NT2/D1 (cell line): ENCODE measurements around the gene TMEM179.

Experiments used
- YY1 ChIP-seq: IDR thresholded peaks from 2 replicates; pipeline ENCODE4 v1.6.1; 2011; ENCODE audit not compliant: insufficient read length, insufficient read depth
- ZNF274 ChIP-seq: IDR thresholded peaks from 2 replicates; pipeline ENCODE4 v1.6.1; 2011; ENCODE audit warnings: mild to moderate bottlenecking, low read depth, low read length

- no peak for TF ChIP-seq ZNF274
- no peak for TF ChIP-seq YY1
Observed at GRCh38 chr14:104634886-104635570, 30.5 kb upstream of the TMEM179 start.
